IMR-90 (cell line): Measurements from ENCODE around the gene VSIG10L2.

ENCODE experiments used
- CHD1 ChIP-seq: IDR thresholded peaks from 2 replicates; pipeline ENCODE4 v1.6.1; 2012; ENCODE audit warnings: low read depth, low read length, improper control_type of control experiment
- TF ChIP-seq, protein P1 (sequence below): conservative IDR thresholded peaks from 2 replicates; pipeline ENCODE4 v1.5.1; 2012; ENCODE audit warnings: mild to moderate bottlenecking, low read depth, low read length, improper control_type of control experiment

DNA sequence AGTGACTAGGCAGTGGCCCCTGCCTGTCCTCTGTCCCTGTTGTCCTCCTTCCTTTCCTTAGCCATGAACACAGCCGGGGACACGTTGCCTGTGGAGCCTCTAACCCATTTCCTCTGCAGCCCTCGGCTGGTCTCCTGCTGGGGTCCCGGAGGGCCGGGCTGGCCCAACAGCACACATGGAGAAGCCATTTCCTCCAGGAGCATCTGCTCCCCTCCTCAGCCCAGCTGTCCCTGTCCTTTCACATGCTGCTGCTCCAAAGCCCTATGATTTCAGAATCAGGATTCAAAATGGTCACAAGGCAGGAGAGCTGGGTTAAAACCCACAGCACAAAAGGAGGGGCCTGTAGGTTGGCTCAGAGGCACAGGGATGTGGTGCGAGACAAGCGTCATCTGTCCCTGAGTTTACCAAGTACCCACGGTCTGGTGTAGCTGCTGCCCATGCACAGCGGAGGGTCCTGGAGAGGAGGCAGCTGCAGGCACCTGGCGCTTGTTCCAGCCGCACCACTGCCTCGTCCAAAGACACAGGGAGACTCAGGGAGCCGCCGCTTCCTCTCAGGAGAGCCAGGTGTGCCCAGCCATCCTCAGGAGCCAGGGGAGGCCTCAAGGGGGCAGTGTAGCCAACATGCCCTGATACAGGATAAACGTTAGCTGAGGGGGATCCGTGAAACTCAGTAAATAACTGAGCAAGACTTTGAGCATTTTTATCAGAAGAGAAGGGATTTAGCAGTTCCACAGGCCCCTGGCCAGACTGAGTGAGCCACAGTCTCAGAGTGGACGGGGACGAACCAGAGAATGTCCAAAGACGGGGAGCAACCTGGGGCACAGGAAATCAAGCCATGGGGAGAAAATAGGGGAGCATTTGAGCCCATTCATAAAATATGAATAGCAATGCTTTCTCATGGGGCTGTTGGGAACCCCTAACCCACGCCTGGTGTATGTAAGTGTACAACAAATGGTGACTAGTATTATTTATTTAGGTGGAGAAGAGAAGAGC lies 3.9 kb upstream of the VSIG10L2 start:
- TF ChIP-seq, protein P1, sequence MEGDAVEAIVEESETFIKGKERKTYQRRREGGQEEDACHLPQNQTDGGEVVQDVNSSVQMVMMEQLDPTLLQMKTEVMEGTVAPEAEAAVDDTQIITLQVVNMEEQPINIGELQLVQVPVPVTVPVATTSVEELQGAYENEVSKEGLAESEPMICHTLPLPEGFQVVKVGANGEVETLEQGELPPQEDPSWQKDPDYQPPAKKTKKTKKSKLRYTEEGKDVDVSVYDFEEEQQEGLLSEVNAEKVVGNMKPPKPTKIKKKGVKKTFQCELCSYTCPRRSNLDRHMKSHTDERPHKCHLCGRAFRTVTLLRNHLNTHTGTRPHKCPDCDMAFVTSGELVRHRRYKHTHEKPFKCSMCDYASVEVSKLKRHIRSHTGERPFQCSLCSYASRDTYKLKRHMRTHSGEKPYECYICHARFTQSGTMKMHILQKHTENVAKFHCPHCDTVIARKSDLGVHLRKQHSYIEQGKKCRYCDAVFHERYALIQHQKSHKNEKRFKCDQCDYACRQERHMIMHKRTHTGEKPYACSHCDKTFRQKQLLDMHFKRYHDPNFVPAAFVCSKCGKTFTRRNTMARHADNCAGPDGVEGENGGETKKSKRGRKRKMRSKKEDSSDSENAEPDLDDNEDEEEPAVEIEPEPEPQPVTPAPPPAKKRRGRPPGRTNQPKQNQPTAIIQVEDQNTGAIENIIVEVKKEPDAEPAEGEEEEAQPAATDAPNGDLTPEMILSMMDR: peak; percentile 57
- TF ChIP-seq CHD1: no peak
